D721Med (cell line): ENCODE data around the gene EHBP1L1.

Experiments used
- DNase-seq: peaks from one replicate; pipeline ENCODE4 v3.0.0; 2011; ENCODE audit warnings: low spot score; ENCODE audit not compliant: insufficient read length
- FAIRE-seq: peaks from 2 replicates; lab custom pipeline; 2011; peaks lifted over from hg19 to GRCh38; lab: Jason Lieb, UNC
- TF ChIP-seq, protein P1 (sequence below): IDR thresholded peaks from 2 replicates; pipeline ENCODE4 v1.5.1; 2012; ENCODE audit warnings: mild to moderate bottlenecking, control low read depth; ENCODE audit not compliant: insufficient read depth; ENCODE audit errors: missing control alignments

Gene EHBP1L1

DNA sequence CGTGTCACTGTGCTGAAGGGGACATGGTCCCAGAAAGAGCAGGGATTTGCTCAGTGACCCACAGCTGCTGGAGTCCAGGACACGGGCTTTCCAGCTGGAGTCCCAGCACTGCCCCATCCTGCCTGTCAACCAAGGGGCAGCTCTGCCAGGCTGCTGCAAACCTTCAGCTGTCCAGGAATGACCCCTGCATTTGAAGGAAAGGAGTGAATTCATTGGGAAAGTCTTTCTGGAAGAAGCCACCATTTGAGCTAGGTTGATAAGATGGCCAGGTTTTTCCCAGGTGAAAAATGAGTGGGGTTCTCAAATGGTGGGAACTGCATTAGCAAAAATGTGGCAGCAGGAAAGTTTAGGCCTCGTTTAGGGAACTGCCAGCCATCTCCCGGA, 10.4 kb downstream of the EHBP1L1 start:
- DNase-seq (no peak), FAIRE-seq (no peak)
- TF ChIP-seq, protein P1, sequence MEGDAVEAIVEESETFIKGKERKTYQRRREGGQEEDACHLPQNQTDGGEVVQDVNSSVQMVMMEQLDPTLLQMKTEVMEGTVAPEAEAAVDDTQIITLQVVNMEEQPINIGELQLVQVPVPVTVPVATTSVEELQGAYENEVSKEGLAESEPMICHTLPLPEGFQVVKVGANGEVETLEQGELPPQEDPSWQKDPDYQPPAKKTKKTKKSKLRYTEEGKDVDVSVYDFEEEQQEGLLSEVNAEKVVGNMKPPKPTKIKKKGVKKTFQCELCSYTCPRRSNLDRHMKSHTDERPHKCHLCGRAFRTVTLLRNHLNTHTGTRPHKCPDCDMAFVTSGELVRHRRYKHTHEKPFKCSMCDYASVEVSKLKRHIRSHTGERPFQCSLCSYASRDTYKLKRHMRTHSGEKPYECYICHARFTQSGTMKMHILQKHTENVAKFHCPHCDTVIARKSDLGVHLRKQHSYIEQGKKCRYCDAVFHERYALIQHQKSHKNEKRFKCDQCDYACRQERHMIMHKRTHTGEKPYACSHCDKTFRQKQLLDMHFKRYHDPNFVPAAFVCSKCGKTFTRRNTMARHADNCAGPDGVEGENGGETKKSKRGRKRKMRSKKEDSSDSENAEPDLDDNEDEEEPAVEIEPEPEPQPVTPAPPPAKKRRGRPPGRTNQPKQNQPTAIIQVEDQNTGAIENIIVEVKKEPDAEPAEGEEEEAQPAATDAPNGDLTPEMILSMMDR: no peak

DNA sequence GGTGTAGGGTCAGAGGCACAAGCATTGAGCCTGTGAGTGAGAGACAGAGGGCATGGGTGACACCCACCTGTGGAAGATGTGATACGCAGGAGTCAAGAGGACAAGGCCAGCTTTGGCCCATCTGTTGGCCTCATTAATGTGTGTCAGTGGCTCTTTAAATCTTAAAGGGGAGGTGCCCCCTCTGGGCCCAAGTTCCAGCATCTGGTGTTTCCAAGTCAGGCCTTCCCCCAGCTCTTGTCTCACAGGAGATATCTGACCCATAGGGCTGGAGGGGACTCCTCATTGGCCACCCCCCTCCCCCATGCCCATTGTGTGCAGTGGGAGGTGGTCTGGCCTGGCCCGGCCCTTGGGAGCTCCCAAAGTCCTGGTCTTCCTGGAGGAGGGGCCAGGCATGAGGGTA, 10.8 kb downstream of the EHBP1L1 start:
- no peak for DNase-seq
- TF ChIP-seq, protein P1: no peak
- FAIRE-seq: no peak

DNA sequence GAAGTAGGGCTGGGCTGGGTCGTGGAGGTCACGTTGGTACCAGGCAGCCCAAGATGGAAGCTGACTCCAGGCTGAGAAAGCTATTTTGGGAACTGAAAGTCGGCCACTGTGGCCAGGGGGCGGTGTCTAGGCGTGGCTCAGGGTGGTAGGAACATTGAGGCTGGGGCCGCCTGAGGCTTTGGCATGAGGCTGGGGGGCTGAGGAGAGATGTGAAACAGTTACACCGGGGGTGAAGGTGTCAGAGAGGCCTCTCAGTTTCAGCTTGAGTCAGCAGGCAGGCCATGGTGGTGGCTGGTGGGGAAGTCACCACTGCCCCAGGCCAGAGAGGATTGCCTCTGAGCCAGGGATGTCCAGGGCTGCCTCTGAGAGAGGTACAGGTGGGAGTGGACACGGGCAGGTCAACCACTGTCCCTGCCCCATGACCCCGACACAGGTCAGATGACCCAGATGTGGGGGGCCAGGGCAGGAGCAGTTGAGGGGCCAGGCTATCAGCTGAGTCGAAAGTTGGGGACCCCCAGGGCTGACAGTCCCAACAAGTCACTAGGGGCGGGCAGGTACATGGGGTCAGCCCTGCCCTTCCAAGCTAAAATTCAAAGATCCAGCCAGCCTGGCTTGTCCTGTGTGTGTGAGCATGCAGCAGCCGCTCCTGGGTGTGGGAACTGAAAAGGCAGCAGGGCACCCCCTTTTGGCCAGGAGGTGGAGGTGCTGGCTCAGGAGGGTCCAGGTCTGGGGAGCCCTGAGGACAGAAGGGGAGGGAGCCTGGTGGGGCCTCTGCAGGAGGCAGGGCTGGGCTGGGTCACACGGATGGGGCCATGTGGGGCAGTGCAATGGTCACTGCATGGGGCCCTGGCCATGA, 12.6 kb downstream of the EHBP1L1 start:
- DNase-seq (peak; percentile 80), FAIRE-seq (no peak)
- TF ChIP-seq, protein P1: peak; percentile 55

DNA sequence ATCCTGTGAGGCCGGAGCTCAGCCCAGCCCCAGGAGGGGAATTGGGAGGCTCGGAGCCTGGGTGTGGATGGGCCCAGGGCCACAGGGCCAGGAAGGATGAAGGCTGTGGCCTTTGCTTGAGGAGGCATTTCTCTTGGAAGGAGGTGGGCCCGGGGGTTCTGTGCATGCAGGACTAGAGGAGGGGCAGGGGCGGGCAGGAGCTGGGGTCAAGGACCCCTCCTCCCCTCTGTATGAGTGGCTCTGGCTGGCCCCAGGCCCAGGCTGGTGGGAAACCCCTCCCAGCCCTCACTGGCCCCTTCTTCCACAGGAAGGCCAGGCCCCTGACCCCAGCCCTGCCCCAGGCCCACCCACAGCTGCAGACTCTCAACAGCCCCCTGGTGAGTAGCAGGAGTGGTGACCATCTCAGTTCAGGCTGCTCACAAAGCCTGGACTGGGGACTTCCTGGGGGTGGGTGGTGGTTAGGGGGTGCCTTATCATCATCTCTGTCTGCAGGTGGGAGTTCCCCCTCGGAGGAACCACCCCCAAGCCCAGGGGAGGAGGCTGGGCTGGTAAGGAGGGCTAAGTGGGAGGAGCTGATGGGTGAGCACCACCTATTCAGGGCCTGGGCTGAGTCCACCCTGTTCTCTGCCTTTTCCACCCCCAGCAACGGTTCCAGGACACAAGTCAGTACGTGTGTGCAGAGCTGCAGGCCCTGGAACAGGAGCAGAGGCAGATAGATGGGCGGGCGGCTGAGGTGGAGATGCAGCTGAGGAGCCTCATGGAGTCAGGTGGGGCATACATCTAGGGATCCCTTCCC, 13.8 kb downstream of the EHBP1L1 start:
- FAIRE-seq (no peak), DNase-seq (no peak)

DNA sequence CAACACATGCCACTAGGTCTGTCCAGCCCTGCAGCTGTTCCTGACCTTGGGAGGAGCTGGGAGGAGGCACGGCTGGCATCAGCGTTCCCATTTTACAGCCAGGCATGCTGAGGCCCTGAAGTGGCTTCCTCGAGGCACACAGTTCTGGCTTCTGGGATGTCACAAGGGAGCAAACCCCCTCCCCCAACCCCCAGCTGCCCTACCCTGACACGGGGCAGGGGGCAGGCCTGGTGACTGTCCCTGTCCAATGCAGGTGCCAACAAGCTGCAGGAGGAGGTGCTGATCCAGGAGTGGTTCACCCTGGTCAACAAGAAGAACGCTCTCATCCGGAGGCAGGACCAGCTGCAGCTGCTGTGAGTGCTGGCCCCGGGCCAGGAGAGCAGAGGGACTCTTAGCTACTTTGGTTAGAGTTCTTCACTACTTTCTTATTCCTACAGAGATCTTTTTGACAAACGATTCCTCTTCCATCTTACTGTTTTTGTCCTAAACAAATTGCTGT, 14.4 kb downstream of the EHBP1L1 start:
- TF ChIP-seq, protein P1: no peak
- FAIRE-seq: no peak
- DNase-seq: no peak

More for the DNA sequence above, 13.8 kb downstream of the EHBP1L1 start:
- TF ChIP-seq, protein P1: no peak

DNA sequence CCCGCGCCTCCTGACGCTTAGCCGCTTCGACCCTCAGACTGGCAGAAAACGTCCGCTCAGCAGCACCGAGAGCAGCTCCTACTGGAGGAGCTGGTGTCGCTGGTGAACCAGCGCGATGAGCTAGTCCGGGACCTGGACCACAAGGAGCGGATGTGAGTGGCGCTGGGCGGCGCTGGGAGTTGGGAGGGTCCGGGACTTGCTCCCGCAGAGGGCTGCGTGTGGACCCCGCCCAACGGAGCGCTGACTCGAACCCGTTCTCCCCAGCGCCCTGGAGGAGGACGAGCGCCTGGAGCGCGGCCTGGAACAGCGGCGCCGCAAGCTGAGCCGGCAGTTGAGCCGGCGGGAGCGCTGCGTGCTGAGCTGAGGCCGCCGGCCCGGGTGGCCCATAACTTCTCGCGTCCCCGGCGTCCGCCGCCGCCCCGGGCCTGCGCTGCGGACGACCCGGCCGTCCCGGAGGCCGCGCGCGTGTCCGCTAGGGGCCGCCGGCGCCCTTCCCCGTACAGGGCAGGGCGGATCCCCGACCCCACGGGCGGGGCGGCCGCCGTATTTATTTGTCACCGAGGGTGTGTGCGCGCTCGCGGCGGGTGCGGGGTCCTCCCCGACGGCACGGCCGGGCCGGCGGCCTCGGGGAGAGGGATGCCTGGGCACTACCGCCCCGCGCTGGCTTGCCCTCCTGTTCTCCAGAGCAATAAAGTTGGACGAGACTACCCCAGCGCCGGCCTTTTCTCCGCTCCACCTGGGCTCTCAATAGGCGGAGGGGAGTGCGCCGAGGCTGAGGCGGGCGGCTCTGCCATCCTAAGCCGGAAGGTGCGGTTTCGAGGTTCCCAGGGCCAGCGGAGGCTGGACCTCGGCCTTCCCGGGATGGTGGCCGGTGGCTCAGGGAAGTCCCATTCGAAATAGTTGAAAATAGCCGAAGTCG, 16.3 kb downstream of the EHBP1L1 start:
- TF ChIP-seq, protein P1: no peak
- DNase-seq (no peak), FAIRE-seq (no peak)
